Epithelial cell of esophagus (primary cell): ENCODE measurements around the gene AFAP1L1.

Source experiments
- DNase-seq: peaks from one replicate; pipeline ENCODE4 v3.0.0; 2010; ENCODE audit warnings: low read depth
- H3K4me3 ChIP-seq: 2 replicates; pipeline ENCODE4 v1.5.1; 2011; ENCODE audit warnings: mild to moderate bottlenecking, low read length, control low read depth
- TF ChIP-seq, protein P1 (sequence below): IDR thresholded peaks from 2 replicates; pipeline ENCODE4 v1.5.1; 2011; ENCODE audit warnings: low read depth, mild to moderate bottlenecking, low read length, control low read depth, inconsistent platforms; ENCODE audit not compliant: insufficient read depth; ENCODE audit errors: missing control alignments

AFAP1L1 gene

DNA sequence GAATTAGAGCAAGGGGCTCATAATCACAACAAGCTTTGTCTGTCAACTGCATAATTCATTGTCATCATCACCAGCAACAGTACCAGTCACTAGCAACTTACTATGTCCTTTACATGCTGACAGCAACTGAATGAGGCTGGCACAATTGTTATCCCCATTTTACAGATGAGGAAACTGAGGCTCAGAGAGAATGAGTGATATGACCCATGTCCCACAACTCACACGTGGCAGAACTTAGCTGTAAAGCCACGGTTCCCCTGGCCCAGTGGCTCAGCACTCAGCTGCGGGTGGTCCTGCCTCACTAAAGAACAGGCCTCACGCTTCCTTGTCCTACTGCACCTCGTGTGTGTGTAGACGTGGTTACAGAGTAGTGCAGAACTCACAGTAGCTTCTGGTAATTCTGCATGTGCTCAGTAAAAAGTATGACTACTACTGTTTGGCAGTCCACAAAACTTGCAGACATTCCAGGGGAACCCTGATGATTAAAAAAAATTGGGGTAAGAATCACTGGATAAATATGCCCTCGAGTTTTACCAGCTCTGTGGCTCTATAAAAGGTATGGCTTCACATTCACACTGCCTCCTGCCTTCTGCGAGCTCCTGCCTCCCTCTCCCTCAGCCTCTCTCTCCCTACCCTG lies 30.2 kb downstream of the AFAP1L1 start:
- TF ChIP-seq, protein P1, sequence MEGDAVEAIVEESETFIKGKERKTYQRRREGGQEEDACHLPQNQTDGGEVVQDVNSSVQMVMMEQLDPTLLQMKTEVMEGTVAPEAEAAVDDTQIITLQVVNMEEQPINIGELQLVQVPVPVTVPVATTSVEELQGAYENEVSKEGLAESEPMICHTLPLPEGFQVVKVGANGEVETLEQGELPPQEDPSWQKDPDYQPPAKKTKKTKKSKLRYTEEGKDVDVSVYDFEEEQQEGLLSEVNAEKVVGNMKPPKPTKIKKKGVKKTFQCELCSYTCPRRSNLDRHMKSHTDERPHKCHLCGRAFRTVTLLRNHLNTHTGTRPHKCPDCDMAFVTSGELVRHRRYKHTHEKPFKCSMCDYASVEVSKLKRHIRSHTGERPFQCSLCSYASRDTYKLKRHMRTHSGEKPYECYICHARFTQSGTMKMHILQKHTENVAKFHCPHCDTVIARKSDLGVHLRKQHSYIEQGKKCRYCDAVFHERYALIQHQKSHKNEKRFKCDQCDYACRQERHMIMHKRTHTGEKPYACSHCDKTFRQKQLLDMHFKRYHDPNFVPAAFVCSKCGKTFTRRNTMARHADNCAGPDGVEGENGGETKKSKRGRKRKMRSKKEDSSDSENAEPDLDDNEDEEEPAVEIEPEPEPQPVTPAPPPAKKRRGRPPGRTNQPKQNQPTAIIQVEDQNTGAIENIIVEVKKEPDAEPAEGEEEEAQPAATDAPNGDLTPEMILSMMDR: no peak

DNA sequence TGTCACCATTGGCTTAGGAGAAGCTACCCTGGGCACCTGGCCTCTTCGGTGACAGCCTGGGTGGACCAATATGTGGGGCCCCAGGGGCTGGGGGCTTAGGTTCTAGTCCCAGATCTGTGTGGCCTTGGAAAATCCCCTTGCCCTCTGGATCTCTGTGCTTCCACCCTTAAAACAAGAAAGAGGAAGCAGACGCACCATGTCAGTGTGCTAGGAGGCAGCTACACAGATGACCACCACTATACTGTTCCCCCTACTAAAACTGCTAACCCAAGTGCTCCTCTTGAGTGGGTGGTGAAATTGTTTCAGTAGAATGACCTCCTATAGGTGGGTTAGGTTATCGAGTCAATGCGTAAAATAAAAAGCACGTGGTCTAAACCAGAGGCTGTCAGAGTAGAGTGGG lies 31.0 kb downstream of the AFAP1L1 start:
- TF ChIP-seq, protein P1: no peak

More for the DNA sequence above, 30.2 kb downstream of the AFAP1L1 start:
- no peak for DNase-seq
- no peak overlapping the region for H3K4me3 ChIP-seq

DNA sequence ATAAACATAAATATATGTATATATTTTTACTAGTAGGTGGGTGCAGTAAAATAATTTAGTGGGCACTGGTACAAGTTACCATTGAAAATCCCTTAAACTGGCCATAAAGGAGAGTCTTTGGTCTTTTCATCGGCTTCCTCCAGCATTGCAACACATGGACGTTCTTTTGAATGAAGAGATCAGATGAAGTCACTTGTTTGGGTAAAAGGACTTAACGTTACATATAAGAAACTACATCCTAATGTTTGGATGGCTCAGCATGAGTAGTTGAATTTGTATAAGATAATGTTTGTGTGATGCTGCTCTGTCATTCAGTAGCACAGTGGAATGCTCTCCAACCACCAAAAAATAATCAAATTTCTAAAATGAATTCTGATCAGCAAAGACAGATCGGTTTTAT lies 31.6 kb downstream of the AFAP1L1 start:
- H3K4me3 ChIP-seq: no peak overlapping the region
- TF ChIP-seq, protein P1: no peak
- DNase-seq: no peak

More for the DNA sequence above, 31.0 kb downstream of the AFAP1L1 start:
- no peak for DNase-seq
- no peak overlapping the region for H3K4me3 ChIP-seq

DNA sequence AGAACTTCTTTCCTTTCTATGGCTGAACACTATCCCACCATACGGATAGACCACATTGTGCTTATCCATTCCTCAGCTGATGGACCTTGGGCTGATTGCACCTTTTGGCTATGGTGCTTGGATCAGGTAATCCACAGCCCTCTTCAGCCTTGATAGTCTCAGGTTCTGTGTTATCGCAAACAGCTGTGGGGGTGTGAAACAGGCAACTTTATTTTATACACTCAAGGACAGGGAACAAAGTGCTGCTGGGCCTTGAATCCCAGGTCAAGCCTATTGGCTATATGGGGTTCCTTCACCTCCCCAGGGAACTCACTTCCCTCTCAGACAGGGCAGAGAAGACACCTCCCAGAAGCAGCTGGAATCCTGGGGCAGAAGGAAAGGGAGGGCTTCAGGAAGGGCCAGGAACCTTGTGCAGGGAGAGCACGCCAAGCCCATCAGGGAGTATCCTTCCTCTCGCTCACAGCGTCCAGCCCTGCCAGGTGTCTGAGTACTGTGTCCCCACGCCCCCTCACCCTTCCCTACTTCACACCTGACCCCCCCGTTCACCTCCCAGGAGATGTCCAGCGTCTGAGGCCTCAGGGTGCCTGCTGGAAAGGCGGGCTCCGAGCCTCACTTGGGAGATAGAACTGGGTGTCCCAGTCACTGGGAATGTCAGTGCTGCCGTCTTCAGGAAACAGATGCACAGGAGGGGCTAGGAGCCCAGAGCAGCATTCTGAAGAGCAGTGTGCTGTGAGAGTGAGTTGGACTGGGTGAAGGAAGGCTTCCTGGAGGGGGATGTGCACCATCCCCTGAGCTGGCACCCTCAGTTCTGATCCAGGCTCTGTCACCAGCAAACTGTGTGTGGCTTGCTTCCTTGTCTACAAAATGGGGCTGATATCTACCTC lies 32.8 kb downstream of the AFAP1L1 start:
- TF ChIP-seq, protein P1: no peak
- no peak for DNase-seq
- H3K4me3 ChIP-seq: no peak overlapping the region

DNA sequence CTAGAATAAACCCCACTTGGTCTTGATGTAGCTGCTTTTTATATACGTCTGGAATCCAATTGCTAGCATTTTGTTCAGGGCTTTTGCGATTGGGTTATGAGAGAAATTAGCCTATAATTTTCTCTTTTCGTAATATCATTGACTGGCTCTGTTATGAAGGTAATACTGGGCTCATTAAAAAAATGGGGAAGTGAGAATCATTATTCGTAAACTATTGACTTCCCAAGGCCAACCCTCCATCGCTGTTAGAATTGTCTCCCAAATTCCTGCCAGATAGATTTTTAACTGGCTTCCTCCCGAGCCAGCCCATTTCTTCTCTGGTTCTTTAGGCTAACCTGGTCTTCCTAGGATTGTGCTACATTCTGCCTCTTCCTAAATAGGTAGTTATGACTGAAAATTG lies 37.7 kb downstream of the AFAP1L1 start:
- no peak for DNase-seq
- TF ChIP-seq, protein P1: no peak

DNA sequence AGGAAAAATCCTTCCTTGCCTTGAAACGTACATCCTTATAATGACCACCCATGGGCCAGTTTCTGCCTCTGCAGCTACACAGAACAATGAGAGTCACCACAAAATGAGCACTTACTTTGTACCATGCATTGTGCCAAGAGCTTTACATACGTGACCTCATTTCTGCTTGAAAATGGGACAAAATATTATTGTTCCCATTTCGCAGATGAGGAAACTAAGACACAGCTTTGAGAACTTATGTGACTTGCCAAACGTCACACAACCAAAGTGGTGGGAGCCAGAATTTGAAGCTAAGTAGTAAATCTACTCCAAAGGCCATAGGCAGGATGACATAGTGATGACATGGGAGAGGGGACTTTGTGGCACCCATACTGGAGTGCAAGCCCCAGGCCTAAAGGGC lies 38.8 kb downstream of the AFAP1L1 start:
- TF ChIP-seq, protein P1: no peak
- no peak for DNase-seq
- H3K4me3 ChIP-seq: no peak overlapping the region

More for the DNA sequence above, 37.7 kb downstream of the AFAP1L1 start:
- H3K4me3 ChIP-seq: no peak overlapping the region
